ENCODE measurements around the gene HSD17B12.
"Not testable (repeated sequence)": the region's sequence is repeated elsewhere in the genome, so short reads cannot be mapped to it uniquely, and the experiment has no call there.

Gene HSD17B12

DNA sequence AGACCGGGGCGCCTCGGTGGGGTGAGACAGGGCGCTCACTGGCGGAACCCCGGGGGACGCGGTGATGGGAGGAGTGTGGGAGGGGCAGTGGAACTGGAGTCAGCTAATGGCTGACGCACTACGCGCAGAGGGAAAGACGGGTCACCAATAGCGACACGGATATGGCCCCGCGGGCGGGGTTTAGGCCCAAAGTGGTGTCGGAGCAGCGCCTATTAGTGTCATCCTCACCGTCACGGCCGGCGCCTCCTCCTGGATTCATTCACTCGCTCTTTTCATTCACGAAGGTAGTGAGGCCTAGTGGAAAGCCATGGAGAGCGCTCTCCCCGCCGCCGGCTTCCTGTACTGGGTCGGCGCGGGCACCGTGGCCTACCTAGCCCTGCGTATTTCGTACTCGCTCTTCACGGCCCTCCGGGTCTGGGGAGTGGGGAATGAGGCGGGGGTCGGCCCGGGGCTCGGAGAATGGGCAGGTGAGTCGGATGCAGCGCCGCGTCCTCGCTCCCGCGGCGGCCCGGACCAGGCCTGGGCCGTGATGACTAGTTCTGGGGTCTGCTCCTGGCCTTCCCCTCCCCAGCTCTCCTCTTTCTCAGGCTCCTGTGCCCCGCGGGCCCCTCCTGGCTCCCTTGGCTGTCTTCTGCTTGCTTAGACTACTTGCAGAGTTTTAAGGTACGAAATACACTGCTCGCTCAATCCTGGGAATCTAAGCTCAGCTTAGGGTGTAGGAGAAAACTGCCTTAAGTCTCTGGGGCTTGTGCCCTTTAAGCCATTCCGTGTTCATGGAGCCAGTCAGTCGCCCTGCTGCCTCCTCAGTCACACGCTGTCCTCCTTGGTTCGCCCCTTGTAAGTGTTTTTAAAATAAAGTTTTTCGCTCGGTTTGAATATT lies at the start of gene HSD17B12:
Gene HSD17B12 (plus strand): TSS at position 218 of the 880 bp plus-strand sequence. CDS start 90 bp downstream, at position 308.
- peak; percentile 100 for DNase-seq (ENCODE audit: low read depth)

DNA sequence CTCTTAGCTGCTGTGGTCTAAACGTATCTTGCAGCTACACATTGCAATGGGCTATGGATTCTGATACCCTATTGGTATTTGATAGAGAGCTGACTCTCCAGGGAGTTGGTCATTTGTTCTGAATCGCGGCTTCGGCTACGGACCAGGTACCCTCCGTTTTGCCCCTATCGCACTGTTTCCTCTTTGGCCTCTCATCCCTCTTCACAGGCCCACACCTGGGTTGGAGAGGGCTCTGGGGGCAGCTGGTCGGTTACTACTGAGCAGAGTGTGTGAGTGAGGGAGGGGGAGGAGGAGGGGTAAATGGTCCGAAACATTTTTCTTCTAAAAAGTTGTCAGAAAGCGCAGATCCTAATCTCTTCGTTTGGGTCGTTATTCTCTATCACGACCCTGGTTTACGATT lies 48.8 kb upstream of the HSD17B12 start:
- no peak for DNase-seq (ENCODE audit: low read depth)

DNA sequence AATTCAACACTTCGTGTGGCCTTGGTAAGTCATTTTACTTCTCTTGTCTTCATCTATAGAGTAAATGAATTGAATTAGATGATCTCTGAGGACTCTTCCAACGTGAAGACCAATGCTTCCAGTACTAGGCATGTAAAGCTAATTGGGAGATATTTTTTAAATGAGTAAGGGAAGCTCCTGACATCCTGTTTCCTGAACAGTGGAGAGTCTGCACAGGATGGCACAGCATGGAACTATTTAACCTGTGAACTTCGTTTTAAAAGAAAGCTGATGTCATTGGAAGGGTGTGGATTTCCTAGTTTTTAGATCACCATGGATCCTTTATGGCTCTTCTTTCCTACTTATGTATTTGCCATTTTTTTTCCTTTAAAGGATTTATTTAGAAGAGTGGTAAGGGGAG lies 48.4 kb upstream of the HSD17B12 start:
- peak; percentile 2 for DNase-seq (ENCODE audit: low read depth)

DNA sequence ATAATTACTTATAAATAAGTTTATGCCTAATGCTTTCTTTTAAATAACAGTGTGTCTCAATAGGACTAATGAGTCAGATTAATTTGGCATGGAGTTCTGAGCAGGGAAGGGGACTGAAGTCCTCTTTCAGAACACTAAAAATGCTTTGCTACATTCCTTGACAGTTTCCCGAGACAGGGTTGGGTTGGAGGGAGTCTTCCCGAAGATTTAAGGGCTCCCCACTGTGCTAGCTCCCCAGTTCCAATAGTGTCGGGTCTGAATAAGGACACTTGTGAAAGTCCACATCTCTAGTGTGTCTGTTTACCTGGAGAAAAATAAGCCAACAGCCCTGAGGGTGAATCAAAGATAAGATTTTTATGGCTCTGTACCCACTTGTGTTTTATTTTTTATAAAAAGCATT lies 41.8 kb upstream of the HSD17B12 start:
- DNase-seq (ENCODE audit: low read depth): no peak

DNA sequence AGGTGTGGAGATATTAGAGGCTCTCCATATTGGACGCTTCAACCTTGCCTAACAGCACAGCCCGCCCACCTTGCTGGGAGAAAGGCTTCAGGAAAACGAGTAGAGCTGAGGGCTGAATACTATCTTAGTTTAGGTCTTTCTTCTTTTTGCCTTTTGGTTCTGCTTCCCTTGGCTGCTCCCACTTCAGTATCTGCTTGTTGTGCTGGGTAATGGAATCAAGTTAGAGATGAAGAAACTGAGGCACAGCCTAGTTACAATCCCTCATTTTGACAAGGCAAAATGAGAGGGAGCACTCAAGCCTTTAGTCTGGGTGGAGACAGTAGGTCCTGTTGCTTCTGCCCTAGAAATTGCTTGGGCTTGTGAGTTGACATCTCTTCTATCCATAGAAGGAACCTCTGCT lies 41.3 kb upstream of the HSD17B12 start:
- DNase-seq (ENCODE audit: low read depth): no peak

DNA sequence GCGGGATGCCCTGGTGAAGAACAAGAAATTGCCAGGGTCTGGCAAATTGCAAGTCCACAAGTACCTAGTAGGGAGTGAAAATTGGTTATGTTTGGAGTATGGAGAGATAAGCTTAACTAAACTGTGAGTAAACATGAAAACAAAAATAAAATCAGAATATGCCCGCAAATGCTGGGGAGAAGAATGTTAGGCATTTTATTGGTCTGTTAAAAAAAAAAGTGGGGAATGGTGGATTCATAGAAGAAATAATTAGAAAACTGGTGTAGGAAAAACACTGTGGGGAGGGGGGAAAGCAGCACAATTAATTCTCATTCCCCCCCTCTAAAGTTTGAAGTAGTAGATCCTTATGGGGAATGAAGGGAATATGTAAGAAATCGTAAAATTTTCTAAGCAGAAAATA lies 40.6 kb upstream of the HSD17B12 start:
- no peak for DNase-seq (ENCODE audit: low read depth)

DNA sequence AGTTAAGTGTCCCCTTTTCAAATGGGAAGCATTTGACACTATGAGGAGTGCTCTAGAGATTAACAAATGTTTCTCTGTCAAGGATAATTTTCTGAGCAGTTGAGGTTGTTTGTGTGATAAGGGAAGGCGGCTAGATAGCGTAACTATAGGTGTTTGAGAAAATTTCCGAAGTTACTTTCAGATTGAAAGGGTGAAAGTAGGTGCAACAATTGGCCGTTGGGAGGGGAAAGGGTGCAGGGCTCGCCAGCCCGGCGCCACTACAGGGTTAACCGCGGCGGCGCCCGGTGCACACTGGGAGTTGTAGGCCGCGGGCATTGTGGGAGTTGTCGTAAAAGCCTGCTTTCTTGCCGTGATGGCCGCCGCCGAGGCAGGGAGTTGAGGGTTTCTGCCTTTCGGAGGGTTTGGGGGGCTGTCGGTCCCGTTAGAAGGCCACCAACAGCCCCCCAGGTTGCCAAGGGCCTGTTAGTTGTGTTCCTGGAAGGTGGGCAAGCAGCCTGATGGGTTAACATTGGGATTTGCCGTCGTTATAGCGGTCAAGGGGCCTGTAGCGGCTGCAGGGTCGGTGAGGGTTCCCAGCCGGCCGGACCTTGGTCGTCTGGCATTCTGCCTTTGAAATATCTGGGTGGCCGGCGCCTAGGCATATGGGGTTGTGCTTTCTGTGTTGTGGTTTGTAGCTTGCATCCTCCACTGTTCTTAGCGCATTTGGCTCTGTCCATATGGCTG lies 36.5 kb upstream of the HSD17B12 start:
- DNase-seq (ENCODE audit: low read depth): peak; percentile 88

DNA sequence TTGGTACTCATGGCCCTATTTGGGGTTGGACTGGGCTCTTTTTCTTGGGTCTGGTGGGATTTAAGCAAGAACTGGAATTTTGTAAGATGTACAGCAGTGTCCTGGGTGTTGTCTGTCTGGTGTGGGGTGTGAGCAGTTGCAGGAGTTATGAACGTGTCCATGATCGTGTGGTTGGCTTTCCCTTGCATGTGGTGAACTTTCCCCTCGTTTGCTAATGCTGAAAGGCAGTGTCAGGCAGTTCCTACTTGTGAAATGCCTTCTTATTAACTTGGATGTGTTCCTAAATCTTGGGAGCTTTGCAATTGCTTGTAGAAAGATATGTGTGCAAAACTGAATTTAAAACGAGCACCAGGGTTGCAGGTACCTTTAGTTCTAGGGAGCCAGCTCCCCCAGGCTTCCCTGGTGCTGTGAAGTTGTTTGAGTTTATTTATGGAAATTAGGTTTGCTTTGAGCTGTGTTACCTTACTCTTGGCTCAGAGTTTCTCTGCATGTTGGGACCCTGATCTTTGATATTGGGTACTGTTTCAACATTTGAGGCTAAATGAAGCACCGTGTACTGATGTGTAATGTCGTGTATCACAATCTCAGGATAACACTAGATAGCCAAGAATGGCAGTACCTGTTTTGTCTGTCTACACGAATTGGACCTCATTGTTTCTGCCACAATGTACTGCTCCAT lies 35.8 kb upstream of the HSD17B12 start:
- DNase-seq (ENCODE audit: low read depth): peak; percentile 45

DNA sequence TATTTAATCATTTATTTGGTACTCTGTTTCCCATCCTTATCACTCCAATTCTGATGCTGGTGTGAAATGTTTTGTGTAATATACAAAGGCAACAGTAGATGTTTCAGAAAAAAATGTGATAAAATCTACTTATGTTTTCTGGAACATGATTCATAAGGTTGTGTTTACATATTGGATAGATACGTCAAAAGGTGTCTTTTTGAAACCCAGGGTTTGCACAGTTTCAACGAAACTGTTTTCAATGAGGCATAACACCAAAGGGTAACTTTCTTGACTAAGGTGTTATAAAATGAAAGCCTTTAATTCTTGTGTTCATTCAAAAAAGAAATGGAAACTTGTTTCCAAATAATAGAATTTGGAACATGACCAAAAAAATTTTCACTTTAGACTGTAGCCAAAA lies 33.8 kb upstream of the HSD17B12 start:
- DNase-seq (ENCODE audit: low read depth): no peak

DNA sequence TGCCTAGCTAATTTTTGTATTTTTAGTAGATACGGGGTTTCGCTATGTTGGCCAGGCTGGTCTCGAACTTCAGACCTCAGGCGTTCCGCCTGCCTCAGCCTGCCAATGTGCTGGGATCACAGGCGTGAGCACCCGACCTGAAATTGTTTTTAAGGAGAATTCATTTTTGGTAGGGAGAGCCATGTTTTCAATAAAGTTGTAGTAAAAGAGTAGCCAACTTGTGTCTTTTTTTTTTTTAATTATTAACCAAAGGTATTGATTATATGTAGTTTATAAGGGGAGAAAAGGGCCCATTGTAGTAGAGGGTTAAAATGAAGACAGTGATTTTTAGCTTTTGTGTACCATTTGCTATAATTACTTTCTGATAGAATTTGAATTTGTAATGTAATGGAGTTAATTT lies 31.6 kb upstream of the HSD17B12 start:
- no peak for DNase-seq (ENCODE audit: low read depth)

DNA sequence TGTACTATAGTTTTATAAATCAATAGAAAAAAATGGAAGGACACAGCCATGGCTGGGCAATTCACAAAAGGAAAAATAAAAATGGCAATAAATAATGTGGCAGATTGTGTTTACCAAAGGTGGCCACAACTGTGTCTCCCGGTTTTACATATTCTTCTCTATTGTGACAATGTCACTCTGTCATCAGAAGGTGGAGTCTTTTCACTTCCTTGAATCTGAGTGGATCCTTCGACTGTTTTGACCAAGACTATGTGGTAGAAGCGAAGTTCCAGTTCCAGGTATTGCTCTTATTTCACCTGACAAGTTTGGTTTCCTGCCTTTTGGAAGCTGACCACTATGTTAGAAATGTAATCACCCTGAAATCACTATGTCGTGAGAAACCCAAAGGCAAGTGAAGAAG lies 31.0 kb upstream of the HSD17B12 start:
- no peak for DNase-seq (ENCODE audit: low read depth)

DNA sequence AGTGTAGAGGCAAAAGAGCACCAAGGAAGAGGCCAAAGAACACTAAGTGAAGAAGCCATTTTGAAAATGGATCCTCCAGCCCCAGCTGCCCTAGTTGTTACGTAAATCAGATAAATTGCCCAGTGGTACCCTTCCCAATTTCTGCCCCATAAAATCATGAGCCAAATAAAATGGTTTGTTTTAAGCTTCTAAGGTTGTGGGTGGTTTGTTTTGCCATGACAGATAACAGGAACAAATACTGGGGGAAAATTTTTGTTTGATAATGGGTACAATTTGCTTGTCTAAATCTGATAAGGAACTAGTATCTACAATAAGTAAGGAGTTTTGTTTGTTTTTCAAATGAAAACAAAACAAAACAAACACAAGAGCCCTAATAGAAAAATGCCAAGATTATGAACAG lies 30.6 kb upstream of the HSD17B12 start:
- no peak for DNase-seq (ENCODE audit: low read depth)

DNA sequence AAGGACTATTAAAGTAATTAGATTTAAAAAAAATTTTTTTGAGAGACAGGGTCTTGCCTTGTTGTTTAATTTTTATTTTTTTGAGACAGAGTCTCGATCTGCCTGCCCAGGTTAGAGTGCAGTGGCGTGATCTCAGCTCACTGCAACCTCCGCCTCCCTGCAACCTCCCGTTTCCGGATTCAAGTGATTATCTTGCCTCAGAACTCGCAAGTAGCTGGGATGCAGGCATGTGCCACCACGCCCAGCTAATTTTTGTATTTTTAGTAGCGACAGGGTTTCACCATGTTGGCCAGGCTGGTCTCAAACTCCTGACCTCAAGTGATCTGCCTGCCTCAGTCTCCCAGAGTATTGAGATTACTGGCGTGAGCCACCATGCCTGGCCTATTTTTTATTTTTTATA lies 17.5 kb upstream of the HSD17B12 start:
- DNase-seq (ENCODE audit: low read depth): not testable (repeated sequence)

DNA sequence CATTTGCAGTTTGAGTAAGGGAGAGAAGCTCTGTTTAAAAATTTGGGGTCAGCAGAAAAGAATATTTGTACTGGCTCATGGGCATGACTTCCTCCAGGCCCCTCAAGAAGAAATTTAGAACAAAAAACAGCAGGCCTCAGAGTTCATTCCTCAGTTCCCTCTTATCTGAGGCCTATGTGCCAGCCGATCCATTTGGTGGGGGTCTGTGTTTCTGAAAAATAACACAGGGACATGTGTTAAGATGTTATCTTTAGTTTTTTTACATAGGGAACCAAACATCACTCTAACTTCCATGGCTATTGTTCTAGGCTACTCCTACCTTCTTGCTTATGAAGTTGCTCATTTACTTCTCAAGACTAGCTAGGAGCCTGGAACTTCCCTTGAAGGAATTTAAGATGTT lies 16.2 kb upstream of the HSD17B12 start:
- DNase-seq (ENCODE audit: low read depth): no peak

DNA sequence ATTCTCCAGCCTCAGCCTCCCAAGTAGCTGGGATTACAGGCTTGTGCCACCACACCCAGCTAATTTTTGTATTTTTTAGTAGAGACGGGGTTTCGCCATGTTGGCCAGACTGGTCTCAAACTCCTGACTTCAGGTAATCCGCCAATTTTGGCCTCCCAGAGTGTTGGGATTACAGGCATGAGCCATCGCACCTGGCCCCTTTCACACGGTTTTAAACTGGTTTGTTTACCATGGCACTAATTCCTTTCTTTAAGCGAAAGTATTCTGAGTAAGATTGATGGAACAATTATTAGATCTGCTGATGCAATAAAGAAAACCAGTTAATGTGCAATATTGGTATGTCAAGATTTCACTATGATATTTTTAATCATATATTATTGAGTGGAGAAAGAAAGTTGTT lies 9.3 kb upstream of the HSD17B12 start:
- not testable (repeated sequence) for DNase-seq (ENCODE audit: low read depth)

DNA sequence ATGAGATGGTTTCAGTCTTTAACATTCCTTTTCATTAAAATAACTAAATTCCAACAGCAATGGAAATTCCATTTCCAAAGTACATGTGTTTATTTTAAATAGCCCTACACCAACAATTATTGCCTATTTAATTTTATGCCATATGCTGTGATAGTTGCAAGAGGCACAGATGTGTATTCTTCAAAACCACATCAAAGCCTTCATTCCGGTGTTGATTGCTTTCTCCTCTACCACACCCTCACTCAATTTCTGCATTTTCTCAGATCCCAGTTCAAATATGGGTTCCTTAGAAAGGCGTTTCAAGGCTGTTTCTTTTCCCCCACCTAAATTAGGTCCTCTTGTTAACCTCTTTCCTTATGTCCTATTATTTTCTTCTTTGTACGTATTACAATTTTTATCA lies 6.0 kb upstream of the HSD17B12 start:
- no peak for DNase-seq (ENCODE audit: low read depth)

DNA sequence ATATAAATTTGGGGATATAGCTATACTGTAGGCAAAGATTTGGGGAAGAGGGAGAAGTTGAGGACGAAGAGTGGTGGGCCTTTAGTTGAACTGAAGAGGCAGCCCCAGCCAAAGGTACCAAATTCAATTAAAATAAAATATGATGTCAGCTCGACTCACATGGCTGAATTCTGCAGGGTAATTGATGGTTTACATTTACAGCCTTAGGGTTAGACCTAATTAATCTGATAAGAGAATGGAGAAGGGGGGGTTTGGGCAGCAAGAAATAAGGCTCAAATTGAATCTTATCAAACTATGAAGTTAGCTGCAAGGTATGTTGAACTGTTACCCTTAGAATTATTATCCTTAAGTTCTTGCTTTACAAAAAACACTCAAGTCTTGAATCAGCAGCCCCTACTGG lies 3.6 kb upstream of the HSD17B12 start:
- DNase-seq (ENCODE audit: low read depth): no peak

DNA sequence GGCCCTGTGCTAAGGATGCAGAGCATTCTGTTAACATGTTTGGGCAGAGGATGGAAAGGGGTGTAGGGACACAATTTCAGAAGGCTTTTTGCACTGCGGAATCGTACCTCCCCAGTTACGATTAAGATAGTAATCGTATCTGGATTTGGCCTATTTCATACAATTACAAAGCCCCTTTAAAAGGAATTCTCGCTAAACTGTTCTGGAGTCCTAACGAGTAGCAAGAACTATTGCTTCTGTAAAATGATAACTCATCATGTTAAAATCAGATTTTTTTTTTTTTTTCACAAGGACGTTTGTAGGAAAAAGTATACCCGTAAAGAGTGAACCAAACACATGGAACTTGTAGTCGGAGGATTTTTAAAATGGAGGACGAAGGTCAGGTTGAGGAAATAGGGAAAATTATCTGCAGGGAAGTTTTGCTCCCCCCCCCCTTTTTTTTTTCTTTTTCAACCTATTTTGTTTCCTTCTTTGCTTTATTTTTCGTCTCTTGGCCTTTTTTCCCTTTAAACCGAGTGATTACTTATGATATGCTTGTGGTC lies 934 bp downstream of the HSD17B12 start:
- peak; percentile 17 for DNase-seq (ENCODE audit: low read depth)

DNA sequence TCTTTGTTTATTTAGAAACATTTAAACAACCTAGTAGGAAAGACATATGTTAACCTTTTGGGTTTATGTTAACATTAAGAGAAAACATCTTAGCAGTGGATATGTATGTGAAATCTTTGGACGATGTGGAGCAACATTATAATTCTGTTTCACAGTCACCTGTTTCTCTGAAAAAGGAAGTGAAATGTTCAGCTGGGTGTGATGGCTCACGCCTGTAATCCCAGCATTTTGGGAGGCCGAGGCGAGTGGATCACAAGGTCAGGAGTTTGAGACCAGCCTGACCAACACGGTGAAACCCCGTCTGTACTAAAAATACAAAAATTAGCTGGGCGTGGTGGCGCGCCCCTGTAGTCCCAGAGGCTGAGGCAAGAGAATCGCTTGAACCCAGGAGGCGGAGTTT lies 1.5 kb downstream of the HSD17B12 start:
- DNase-seq (ENCODE audit: low read depth): not testable (repeated sequence)

DNA sequence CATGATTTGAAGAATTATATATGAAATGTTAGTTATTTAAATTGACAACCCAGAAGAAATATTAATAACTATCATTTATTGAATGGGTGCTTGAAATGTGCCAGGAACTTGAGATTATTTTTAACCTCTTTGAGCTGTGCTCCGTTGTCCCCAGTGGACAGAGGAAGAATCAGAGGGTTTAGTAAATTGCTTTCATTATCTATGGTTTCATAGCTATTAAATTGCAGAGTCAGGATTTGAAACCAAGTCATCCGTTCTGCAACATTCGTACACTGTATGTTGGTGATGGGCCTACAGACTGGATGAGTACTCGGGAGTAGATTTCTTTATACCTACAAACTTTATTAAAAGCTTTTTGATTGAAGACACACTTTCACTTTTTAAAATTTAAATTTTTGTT lies 4.9 kb downstream of the HSD17B12 start:
- DNase-seq (ENCODE audit: low read depth): peak; percentile 16

DNA sequence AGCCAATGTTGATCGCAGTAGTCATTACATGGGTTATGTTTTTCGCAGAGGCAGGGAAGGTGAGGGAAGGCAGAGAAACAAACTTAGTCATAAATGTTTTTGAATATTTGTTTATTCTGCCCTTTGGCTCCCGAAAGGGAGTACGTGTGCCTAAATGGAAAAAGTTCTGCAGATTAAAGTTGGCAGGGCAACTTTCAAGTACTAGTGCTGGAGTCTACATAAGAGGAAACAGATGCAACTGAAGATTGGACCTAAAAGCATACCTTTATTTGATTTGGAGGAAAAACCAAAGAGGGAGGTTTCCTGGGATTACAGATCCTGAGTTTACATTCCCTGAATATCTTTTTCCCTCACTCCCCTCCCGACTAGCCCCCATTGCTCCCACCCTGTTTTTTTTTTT lies 5.7 kb downstream of the HSD17B12 start:
- DNase-seq (ENCODE audit: low read depth): no peak

DNA sequence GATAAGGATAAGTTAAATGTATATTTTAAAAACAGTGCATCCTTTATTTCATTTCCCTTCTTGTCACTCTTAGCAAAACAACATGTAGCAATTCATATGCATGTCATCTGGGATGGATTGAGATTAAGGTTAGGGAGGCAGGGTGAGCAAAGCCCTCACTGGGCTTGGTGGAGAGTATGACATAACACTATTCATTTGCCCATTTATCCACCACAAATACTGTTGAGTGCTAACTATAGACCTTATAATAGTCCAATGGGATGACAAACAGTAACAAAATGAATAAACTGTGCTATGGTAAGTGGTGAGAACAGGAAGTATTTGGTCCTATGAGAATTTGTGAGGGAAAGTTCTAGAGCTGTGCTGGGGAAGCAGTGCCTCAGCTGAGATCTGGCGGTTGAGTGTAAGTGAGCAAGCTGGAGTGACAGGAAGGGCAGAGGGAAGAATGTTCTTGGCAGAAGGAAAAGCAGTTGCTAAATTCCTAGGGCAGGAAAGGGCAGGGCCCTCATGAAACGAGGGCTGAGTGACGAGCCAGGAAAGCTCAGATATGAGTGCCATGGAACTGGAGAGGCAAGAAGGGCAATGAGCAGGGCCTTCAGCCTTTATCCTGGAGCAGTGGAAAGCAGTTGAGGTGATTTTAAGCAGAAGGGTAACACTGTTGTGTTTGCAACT lies 6.7 kb downstream of the HSD17B12 start:
- peak; percentile 78 for DNase-seq (ENCODE audit: low read depth)
